Psoas muscle (tissue), 8 donors: ENCODE data around the gene C12orf54. TPM values are rescaled to one million over a fixed set of nuclear protein-coding genes. Genes with fewer than 3 reads are reported as not detected.
"Not testable (repeated sequence)": the region's sequence is repeated elsewhere in the genome, so short reads cannot be mapped to it uniquely, and the experiment has no call there.

ENCODE experiments used
- ATAC-seq, 4 donors: fragments of 200-7000 bp; cut with Tn5 transposase; one replicate each; pipeline ENCODE4 v1.9.1; 2020; ENCODE audit warnings: moderate library complexity in 3 of 4, mild to moderate bottlenecking in 2 of 4
- DNase-seq, 2 donors: peaks; one replicate each; pipeline ENCODE4 v3.0.0-alpha.2; 2020
- H3K27ac ChIP-seq: fragments of 200-600 bp; one replicate; pipeline ENCODE4 v1.8.0; 2022
- H3K27me3 ChIP-seq, 3 donors: fragments of 200-600 bp in 1 of 3; one replicate each; pipeline versions ENCODE4 v1.6.1 to v1.8.0; 2013 to 2022; ENCODE audit warnings: low read length in 2 of 3, mild to moderate bottlenecking in 2 of 3, moderate library complexity in 1 of 3; ENCODE audit not compliant: insufficient read depth in 3 of 3
- H3K36me3 ChIP-seq, 2 donors: fragments of 200-600 bp in 1 of 2; one replicate each; pipeline versions ENCODE4 v1.6.1 to v1.8.0; 2013 to 2022; ENCODE audit warnings: low read depth in 1 of 2, mild to moderate bottlenecking in 1 of 2, moderate library complexity in 1 of 2; ENCODE audit not compliant: insufficient read depth in 1 of 2
- H3K4me1 ChIP-seq: fragments of 200-600 bp; one replicate; pipeline ENCODE4 v1.8.0; 2022
- H3K4me3 ChIP-seq: fragments of 200-600 bp; one replicate; pipeline ENCODE4 v1.8.0; 2022; ENCODE audit warnings: mild to moderate bottlenecking
- H3K9me3 ChIP-seq: fragments of 200-600 bp; one replicate; pipeline ENCODE4 v1.8.0; 2022
- WGBS, 3 donors: extraction: QIAGEN DNeasy Blood & Tissue Kit; methylation state at CpG; one replicate each; pipeline versions ENCODE4 v1.1.6 to v1.1.7; 2013; 5-methylcytosine and 5-hydroxymethylcytosine counted together
- intact Hi-C, 2 donors: fragments of 100-400 bp; cut with DNase I; formaldehyde crosslinking; loops; one replicate each; pipeline versions ENCODE4 v1.11.0 to v1.14.2; 2022
- polyA plus RNA-seq, 3 donors: library from polyadenylated mRNA; stranded (reverse); fragments of 200-250 nt; gene quantifications; one replicate each; pipeline ENCODE4 v1.2.3, GENCODE V29; 2013
- total RNA-seq, 4 donors: library from RNA; stranded (reverse); fragmentation: NEBNext Ultra II Directional in 2 of 4; extraction: Animal tissue kit (Norgen Biotek cat#: 25700) in 2 of 4; gene quantifications; one replicate each; pipeline versions ENCODE4 v1.2.1 to v1.2.4, GENCODE V29; 2021 to 2023
- TF ChIP-seq, protein P1 (sequence below): fragments of 200-600 bp; IDR thresholded peaks from one replicate; pipeline ENCODE4 v1.8.0; 2022; ENCODE audit warnings: antibody characterized with exemption
- donor health status: healthy with polysubstance abuse.
- donor health status: DM: no; HTN: no; CAD: no; lungs with moderate emphysema.
- donor health status: Bipolar disorder and iron deficiency.
- donor health status: healthy.
- donor health status: DM: yes; HTN: yes; CAD: no.
- donor health status: DM: no; HTN: no; CAD: no.
- donor health status: DM: no; HTN: no; CAD: no.
- donor health status: DM: yes; HTN: yes; CAD: no.

C12orf54 gene
- total and polyA plus RNA-seq, 7 donors, result 0.06 to 2.0 TPM; not detected in 5

DNA sequence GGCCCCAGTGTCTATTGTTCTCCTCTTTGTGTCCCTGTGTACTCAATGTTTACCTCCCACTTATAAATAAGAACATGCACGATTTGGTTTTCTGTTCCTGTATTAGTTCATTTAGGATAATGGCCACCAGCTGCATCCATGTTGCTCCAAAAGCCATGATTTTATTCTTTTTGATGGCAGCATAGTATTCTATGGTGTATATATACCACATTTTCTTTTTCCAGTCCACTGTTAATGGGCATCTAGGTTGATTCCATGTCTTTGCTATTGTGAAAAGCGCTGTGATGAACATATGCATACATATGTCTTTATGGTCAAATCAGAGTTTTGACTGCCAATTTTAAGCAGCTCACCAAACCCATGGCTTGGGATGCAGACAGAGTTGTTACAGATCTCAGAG is 27.2 kb upstream of the C12orf54 start:
- DNase-seq (no peak), ATAC-seq (no peak)
- Histone ChIP-seq H3K9me3 (no peaks in the 10 kb centered on the region), H3K27ac (no peak overlapping the region), H3K4me1 (no peaks in the 10 kb centered on the region), H3K27me3 (no peaks in the 10 kb centered on the region), H3K4me3 (no peak overlapping the region), H3K36me3 (peaks cover 0 to 6% of the 10 kb centered on the region in 2 donors)
- intact Hi-C loops, result no loop called here
- 56 to 67% (median 62%) methylated on average over 2 of the region's 2 CpGs for WGBS, 3 donors
- TF ChIP-seq, protein P1, sequence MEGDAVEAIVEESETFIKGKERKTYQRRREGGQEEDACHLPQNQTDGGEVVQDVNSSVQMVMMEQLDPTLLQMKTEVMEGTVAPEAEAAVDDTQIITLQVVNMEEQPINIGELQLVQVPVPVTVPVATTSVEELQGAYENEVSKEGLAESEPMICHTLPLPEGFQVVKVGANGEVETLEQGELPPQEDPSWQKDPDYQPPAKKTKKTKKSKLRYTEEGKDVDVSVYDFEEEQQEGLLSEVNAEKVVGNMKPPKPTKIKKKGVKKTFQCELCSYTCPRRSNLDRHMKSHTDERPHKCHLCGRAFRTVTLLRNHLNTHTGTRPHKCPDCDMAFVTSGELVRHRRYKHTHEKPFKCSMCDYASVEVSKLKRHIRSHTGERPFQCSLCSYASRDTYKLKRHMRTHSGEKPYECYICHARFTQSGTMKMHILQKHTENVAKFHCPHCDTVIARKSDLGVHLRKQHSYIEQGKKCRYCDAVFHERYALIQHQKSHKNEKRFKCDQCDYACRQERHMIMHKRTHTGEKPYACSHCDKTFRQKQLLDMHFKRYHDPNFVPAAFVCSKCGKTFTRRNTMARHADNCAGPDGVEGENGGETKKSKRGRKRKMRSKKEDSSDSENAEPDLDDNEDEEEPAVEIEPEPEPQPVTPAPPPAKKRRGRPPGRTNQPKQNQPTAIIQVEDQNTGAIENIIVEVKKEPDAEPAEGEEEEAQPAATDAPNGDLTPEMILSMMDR, result no peak

DNA sequence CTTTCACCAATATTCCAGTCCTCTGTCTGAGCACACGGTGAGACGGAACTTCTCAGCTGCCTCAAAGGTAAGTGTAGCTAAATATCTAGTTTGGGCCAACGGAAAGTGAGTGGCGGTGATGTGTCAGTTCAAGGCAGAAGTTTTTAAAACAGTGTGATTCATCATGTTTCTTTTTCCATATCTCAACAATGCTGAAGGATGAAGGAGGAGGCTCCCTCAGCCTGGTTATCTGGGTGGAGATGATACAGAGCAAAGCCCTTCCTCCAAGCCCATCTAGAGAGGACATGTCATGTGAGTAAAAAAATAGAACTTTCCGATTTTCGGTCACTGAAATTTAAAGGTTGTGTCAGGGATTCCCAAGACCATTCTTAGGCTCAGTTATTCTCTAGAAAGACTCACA is 23.0 kb upstream of the C12orf54 start:
- ATAC-seq (no peak), DNase-seq (no peak)
- 89 to 92% (median 92%) methylated on average over 6 of the region's 6 CpGs for WGBS, 3 donors
- no peaks in the 10 kb centered on the region for H3K9me3 ChIP-seq
- no peaks in the 10 kb centered on the region for H3K27me3 ChIP-seq
- H3K27ac ChIP-seq, result no peak overlapping the region
- no peak overlapping the region for H3K4me3 ChIP-seq
- TF ChIP-seq, protein P1, result no peak
- H3K36me3 ChIP-seq, result peaks cover 0 to 6% of the 10 kb centered on the region in 2 donors
- H3K4me1 ChIP-seq, result no peaks in the 10 kb centered on the region
- intact Hi-C loops, result no loop called here

DNA sequence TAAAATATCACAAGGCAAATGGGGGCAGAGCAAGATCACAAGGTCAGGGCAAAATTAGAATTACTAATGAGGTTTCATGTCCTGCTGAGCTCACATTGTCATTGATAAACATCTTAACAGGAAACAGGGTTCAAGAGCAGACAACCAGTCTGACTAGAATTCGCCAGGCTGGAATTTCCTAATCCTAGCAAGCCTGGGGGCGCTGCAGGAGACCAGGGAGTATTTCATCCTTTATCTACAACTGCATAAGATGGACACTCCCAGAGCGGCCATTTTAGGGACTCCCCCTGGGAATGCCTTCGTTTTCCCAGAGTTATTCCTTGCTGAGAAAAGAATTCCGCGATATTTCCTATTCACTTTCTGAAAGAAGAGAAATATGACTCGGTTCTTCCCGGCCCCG is 13.3 kb upstream of the C12orf54 start:
- ATAC-seq, H3K27me3 ChIP-seq, intact Hi-C loops, H3K4me1 ChIP-seq, H3K27ac ChIP-seq, H3K4me3 ChIP-seq, DNase-seq, H3K36me3 ChIP-seq: not testable (repeated sequence)
- peaks cover 24% of the 10 kb centered on the region for H3K9me3 ChIP-seq
- WGBS, 3 donors, result 79 to 83% (median 81%) methylated on average over 9 of the region's 9 CpGs

DNA sequence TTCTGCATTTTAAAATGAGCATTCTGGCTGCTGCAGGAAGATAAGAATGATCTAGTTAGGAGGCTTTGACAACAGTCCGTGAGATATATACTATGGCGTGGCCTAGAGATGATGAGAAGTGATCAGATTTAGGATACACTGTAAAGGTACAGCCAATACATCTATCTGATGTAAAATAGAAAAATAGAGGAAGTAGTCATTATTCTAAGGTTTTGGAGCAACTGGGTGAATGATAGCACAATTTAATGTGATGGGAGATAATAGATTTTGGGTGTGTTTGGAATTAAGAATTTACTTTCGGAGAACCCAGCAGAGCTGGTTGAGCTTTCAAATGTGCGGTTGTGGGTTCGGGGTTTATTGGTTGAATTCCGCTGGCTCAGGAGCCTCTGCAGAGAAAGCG is 10.0 kb upstream of the C12orf54 start, which contains the start of gene ANP32D:
TSS of gene ANP32D (plus strand) at position 301 of the 400 bp plus-strand sequence. CDS start 106 bp downstream, outside the sequence.
- H3K27me3 ChIP-seq, result no peaks in the 10 kb centered on the region
- TF ChIP-seq, protein P1, result no peak
- no peak within 1 kb of the TSS for H3K27ac ChIP-seq
- no peaks in the 10 kb centered on the region for H3K36me3 ChIP-seq
- intact Hi-C loops, result no loop called here
- H3K4me3 ChIP-seq, result no peak within 1 kb of the TSS
- no peak for ATAC-seq
- DNase-seq, result no peak
- WGBS, 3 donors, result 90 to 91% (median 90%) methylated on average over 7 of the region's 7 CpGs
- no peaks in the 10 kb centered on the region for H3K4me1 ChIP-seq
- H3K9me3 ChIP-seq, result peaks cover 24% of the 10 kb centered on the region

DNA sequence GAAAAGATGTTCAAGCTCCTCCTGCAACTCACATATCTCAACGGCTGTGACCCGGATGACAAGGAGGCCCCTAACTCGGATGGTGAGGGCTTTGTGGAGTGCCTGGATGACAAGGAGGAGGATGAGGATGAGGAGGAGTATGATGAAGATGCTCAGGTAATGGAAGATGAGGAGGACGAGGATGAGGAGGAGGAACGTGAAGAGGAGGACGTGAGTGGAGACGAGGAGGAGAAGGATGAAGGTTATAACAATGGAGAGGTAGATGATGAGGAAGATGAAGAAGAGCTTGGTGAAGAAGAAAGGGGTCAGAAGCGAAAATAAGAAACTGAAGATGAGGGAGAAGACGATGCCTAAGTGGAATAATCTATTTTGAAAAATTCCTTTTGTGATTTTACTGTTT is 9.2 kb upstream of the C12orf54 start:
- WGBS, 3 donors, result 72 to 80% (median 77%) methylated on average over 9 of the region's 9 CpGs
- H3K9me3 ChIP-seq, result peaks cover 24% of the 10 kb centered on the region
- no peak for DNase-seq
- no peaks in the 10 kb centered on the region for H3K4me1 ChIP-seq
- H3K27ac ChIP-seq, result no peak overlapping the region
- TF ChIP-seq, protein P1, result no peak
- H3K36me3 ChIP-seq, result no peaks in the 10 kb centered on the region
- no peak for ATAC-seq
- H3K4me3 ChIP-seq, result no peak overlapping the region
- no peaks in the 10 kb centered on the region for H3K27me3 ChIP-seq
- intact Hi-C loops, result no loop called here

DNA sequence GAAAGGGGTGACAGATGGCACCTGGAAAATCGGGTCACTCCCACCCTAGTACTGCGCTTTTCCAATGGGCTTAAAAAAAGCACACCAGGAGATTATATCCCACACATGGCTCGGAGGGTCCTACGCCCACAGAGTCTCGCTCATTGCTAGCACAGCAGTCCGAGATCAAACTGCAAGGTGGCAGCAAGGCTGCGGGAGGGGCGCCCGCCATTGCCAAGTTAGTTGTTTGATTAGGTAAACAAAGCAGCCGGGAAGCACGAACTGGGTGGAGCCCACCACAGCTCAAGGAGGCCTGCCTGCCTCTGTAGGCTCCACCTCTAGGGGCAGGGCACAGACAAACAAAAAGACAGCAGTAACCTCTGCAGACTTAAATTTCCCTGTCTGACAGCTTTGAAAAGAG is 7.8 kb upstream of the C12orf54 start:
- WGBS, 3 donors, result 81 to 92% (median 86%) methylated on average over 11 of the region's 11 CpGs
- H3K9me3 ChIP-seq, result peaks cover 16% of the 10 kb centered on the region
- H3K27ac ChIP-seq, intact Hi-C loops, H3K4me1 ChIP-seq, H3K36me3 ChIP-seq, DNase-seq, H3K27me3 ChIP-seq, H3K4me3 ChIP-seq, ATAC-seq: not testable (repeated sequence)
